HG03354 (cell line): Measurements from ENCODE around the gene INCENP.

Source experiments
- ATAC-seq: cut with Tn5 transposase; IDR thresholded peaks from one replicate; pipeline ENCODE4 v1.9.1; 2021; ENCODE audit warnings: mild to moderate bottlenecking; ENCODE audit not compliant: unreplicated experiment, poor library complexity, severe bottlenecking

Gene INCENP

GRCh38 chr11:62122076-62122475, 1.7 kb upstream of the INCENP start:
- ATAC-seq, result no peak

DNA sequence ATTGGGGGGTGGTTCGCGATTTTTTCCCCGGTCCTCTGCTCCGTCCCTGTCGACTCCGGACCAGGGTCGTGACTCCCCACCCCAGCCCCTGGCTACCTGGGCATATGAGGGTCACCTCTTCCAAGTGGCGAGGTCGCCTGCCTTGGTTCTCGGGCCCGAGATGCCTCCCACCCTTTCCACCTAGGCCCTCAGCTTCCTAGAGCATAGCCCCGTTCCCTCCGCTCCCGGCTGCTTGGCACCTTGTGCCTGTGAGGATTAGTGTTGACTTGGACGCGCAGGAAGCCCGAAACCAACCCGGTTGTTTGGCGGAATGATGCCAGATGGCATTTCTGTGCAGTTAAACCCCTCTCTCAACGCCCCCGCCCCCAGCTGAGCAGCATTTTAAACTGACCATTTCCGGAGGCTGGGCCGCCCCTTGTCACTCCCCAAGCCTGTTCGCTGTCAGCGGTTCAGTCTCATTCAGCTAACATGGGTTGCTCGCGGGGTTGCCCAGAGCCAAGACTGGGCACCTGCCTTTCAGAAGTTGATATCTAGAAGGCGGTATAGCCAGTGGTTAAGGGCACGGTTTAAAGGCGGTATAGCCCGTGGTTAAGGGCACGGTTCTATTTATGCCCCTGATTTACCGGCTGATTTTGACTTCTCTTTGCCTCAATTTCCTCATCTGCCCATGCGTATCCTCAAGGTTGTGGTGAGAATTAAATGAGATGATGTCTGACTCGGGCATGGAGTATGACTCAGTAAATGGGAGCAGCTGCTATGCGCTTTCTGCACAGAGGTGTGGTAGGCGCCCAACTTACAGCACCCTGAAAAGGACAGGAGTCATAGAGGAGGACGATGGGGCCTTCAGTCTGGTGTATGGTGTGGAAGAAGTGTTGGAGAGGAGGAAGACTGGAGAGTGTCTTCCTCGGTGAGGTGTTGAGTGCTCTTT, 639 bp downstream of the INCENP start:
- ATAC-seq, result peak; percentile 34

- ATAC-seq, result no peak
These were observed 1.5 kb downstream of the INCENP start for GRCh38 chr11:62125316-62125715.

- ATAC-seq, result no peak
These were observed 2.1 kb downstream of the INCENP start for GRCh38 chr11:62125881-62126280.

- ATAC-seq, result no peak
These were observed 3.6 kb downstream of the INCENP start for GRCh38 chr11:62127426-62127825.

DNA sequence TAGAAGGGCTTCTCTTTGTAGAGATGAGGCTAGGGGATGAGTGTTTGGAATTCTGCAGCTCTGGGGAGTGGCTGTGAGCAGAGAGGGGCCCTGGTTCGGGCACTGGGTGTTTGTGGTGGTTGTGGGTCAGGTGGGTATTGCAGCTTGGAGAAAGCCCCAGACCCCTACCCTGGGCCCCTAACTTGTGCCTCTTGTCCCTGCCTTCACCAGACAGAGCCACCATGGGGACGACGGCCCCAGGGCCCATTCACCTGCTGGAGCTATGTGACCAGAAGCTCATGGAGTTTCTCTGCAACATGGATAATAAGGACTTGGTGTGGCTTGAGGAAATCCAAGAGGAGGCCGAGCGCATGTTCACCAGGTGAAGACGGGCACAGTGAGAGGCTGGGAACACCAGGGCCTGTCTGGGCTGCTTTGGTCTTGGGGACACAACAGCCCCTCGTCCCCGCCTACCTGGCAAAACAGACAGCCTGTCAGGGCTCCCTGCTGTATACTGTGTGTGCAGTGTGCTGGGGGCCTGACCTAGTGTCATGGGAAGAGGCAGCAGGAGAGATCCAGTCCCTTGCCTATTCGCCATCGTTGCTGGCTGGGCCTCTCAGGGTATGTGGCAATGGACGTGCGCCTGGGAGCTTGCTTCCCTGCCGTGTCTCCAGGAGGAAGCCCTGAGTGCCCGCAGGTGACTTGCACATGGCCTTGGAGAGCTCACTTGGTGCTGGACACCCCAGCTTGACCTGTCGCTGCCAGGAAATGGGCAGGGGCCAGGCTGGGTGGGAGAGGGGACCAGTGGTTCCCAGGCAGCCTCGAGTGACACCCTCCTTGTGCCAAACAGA, 4.3 kb downstream of the INCENP start:
- ATAC-seq, result no peak

DNA sequence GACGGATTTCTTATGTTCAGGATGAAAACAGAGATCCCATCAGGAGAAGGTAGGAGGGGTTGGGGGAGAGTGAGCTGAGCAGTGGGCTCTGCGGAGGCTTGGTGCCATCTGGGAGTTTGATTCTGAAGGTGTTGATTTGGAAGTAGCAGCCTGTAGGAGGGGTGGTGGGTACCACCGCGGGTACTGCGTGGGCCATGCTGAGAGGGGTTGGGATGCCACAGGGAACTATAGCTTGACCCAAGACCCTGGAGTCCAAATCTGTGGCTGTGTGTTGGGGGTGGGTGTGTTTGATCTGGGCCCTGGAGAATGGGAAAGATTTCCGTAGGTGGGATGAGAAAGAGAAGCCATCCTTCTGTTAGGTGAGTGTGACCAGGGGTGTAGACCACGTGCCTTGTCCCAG, 5.0 kb downstream of the INCENP start:
- no peak for ATAC-seq

- no peak for ATAC-seq
These were observed 5.9 kb downstream of the INCENP start for GRCh38 chr11:62129590-62130282.

GRCh38 chr11:62130283-62131169, 6.7 kb downstream of the INCENP start:
- no peak for ATAC-seq

- no peak for ATAC-seq
These were observed 7.3 kb downstream of the INCENP start for GRCh38 chr11:62131170-62131464.

GRCh38 chr11:62132191-62132590, 8.4 kb downstream of the INCENP start:
- ATAC-seq, result no peak

GRCh38 chr11:62132689-62133293, 9.0 kb downstream of the INCENP start:
- no peak for ATAC-seq

DNA sequence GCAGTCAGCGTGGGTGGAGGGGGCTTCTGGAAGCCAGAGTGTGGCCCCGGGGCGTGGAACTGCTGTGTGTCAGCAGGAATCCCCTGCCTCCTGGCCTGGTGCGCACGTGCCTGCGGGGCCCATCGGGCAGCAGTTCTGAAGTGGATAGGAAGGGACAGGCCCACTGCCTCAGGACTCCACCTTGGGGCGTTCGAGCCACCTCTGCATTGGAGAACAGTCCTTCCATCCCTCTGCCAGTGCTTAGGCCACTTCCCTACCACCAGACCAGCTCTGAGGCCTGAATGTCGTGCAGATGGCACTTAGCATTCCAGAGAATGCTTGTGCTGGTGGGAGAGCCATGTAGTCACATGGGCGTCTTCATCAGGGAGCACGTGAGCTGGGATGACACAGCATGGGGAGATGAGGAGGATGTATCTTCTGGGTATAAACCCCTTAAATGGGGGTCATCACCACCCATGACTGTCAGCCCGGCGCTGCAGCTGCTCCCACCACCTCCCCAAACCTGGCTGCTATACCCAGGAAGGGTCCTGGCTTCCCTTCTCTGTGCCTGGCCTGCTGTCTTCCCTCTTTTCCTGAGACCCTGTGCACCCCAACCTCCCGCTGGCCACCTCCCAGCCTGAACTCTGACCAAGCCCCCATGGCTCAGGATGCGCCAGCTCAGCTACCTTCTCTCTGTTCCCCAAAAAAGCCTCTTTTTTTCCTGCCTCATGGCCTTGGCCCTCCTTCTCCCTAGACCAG, 9.7 kb downstream of the INCENP start:
- no peak for ATAC-seq

DNA sequence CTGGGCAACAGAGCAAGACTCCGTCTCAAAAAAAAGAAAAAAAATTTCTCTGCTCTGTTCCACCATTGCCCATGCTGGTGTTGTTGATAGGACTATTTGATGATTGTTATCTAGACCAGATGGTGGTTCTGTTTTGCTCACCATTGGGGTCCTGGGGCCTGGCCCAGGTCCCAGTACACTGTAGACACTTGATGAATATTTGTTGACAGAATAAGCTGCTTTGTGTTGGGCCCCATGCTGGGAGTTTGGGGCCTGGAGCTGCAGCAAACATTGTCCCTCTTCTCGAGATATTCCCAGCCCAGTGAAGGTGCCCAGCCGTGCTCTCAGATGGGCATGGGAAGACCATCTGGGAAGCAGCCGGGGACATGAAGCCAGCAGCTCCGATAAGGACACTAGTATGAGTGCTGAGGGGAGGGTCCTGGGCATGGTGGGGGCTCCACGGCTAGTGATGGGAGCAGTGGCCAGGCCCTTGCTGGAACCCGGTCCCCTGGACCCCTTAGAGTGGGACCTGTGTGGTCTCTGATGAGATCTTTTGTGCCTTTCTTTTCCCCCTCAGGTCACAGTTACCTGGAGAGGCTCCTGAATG, 13.6 kb downstream of the INCENP start:
- no peak for ATAC-seq

DNA sequence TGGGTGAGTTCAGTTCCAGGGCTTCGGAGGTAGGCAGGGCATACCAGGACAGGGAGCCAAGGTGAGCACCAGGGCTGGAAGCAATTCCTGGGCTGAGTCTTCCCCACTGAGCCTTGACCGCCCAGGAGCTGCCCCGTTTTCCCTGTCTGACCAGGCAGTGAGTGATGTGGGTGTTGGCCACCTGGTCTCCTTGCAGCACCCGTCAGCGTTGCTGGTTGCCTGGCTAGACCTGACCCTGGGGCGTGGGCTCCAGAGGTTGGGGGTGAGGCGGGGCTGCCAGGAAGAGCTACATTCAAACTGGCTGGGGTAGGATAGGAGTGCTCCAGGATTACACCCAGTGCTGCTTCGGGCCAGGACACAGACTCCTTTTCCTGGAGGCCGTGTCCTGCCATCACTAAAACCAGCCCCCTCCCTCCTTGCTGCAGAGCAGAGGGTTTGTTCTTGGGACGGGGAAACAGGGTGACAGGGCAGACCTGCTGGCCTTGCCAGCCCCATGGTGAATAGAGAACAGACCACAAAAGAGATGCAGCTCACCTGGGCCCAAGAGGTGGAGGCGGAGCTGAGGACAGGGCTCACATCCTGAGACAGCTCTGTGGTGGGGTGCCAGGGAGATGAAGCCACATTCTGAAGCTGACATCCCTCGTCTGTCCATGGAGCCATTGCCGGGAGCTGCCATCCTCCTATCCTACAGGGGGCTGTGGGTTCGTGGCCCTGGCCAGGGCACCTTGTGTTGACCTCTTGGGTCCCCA, 14.2 kb downstream of the INCENP start:
- ATAC-seq, result no peak

- no peak for ATAC-seq
These were observed 15.0 kb downstream of the INCENP start for GRCh38 chr11:62138630-62139425.
